ENCODE data around the gene DNAAF5.

Gene DNAAF5

GRCh38 chr7:756928-757560 lies 30.5 kb downstream of the DNAAF5 start:
- peaks cover 94% of the 10 kb centered on the region for H3K36me3 Mint-ChIP-seq (ENCODE audit: low read depth)
- no peaks in the 10 kb centered on the region for H3K9me3 Mint-ChIP-seq
- no peak overlapping the region for H3K4me3 Mint-ChIP-seq
- H3K27me3 Mint-ChIP-seq: no peaks in the 10 kb centered on the region
- no peak for DNase-seq
- H3K4me1 Mint-ChIP-seq (ENCODE audit: low read depth): no peaks in the 10 kb centered on the region
- H3K27ac Mint-ChIP-seq: no peak overlapping the region

- Mint-ChIP-seq H3K9me3 (no peaks in the 10 kb centered on the region), H3K4me3 (no peak overlapping the region), H3K27ac (no peak overlapping the region), H3K36me3 (ENCODE audit: low read depth) (peaks cover 88% of the 10 kb centered on the region), H3K27me3 (no peaks in the 10 kb centered on the region), H3K4me1 (ENCODE audit: low read depth) (no peaks in the 10 kb centered on the region)
- no peak for DNase-seq
These were observed 31.3 kb downstream of the DNAAF5 start for GRCh38 chr7:757741-758163.

- Mint-ChIP-seq H3K9me3 (no peaks in the 10 kb centered on the region), H3K27ac (no peak overlapping the region), H3K4me1 (ENCODE audit: low read depth) (no peaks in the 10 kb centered on the region), H3K36me3 (ENCODE audit: low read depth) (peaks cover 88% of the 10 kb centered on the region), H3K27me3 (no peaks in the 10 kb centered on the region), H3K4me3 (no peak overlapping the region)
- DNase-seq: no peak
These were observed 33.1 kb downstream of the DNAAF5 start for GRCh38 chr7:759569-759968.

- Mint-ChIP-seq H3K36me3 (ENCODE audit: low read depth) (peaks cover 88% of the 10 kb centered on the region), H3K4me3 (no peak overlapping the region), H3K27ac (no peak overlapping the region), H3K9me3 (no peaks in the 10 kb centered on the region), H3K4me1 (ENCODE audit: low read depth) (no peaks in the 10 kb centered on the region), H3K27me3 (no peaks in the 10 kb centered on the region)
- no peak for DNase-seq
These were observed 33.5 kb downstream of the DNAAF5 start for GRCh38 chr7:760006-760405.

- no peak for DNase-seq
- H3K4me3 Mint-ChIP-seq: no peak overlapping the region
- no peaks in the 10 kb centered on the region for H3K27me3 Mint-ChIP-seq
- H3K4me1 Mint-ChIP-seq (ENCODE audit: low read depth): no peaks in the 10 kb centered on the region
- no peaks in the 10 kb centered on the region for H3K9me3 Mint-ChIP-seq
- H3K27ac Mint-ChIP-seq: no peak overlapping the region
- H3K36me3 Mint-ChIP-seq (ENCODE audit: low read depth): peaks cover 90% of the 10 kb centered on the region
These were observed 34.6 kb downstream of the DNAAF5 start for GRCh38 chr7:761101-761500.

- no peaks in the 10 kb centered on the region for H3K4me1 Mint-ChIP-seq (ENCODE audit: low read depth)
- H3K27me3 Mint-ChIP-seq: no peaks in the 10 kb centered on the region
- no peak overlapping the region for H3K27ac Mint-ChIP-seq
- no peak overlapping the region for H3K4me3 Mint-ChIP-seq
- H3K9me3 Mint-ChIP-seq: no peaks in the 10 kb centered on the region
- no peak for DNase-seq
- H3K36me3 Mint-ChIP-seq (ENCODE audit: low read depth): peaks cover 90% of the 10 kb centered on the region
These were observed 35.1 kb downstream of the DNAAF5 start for GRCh38 chr7:761631-762030.

- Mint-ChIP-seq H3K4me3 (no peak overlapping the region), H3K9me3 (no peaks in the 10 kb centered on the region), H3K27me3 (no peaks in the 10 kb centered on the region), H3K27ac (no peak overlapping the region), H3K36me3 (ENCODE audit: low read depth) (peaks cover 87% of the 10 kb centered on the region), H3K4me1 (ENCODE audit: low read depth) (no peaks in the 10 kb centered on the region)
- no peak for DNase-seq
These were observed 36.4 kb downstream of the DNAAF5 start for GRCh38 chr7:762885-763284.

GRCh38 chr7:763762-764161 lies 37.3 kb downstream of the DNAAF5 start:
- DNase-seq: no peak
- H3K27me3 Mint-ChIP-seq: no peaks in the 10 kb centered on the region
- H3K9me3 Mint-ChIP-seq: no peaks in the 10 kb centered on the region
- H3K36me3 Mint-ChIP-seq (ENCODE audit: low read depth): peaks cover 88% of the 10 kb centered on the region
- H3K27ac Mint-ChIP-seq: no peak overlapping the region
- H3K4me1 Mint-ChIP-seq (ENCODE audit: low read depth): no peaks in the 10 kb centered on the region
- H3K4me3 Mint-ChIP-seq: no peak overlapping the region

GRCh38 chr7:765383-765782 lies 38.9 kb downstream of the DNAAF5 start:
- Mint-ChIP-seq H3K36me3 (ENCODE audit: low read depth) (peaks cover 86% of the 10 kb centered on the region), H3K4me1 (ENCODE audit: low read depth) (no peaks in the 10 kb centered on the region), H3K27ac (no peak overlapping the region), H3K4me3 (no peak overlapping the region), H3K27me3 (no peaks in the 10 kb centered on the region), H3K9me3 (no peaks in the 10 kb centered on the region)
- DNase-seq: no peak

- H3K4me3 Mint-ChIP-seq: no peak overlapping the region
- no peak for DNase-seq
- no peak overlapping the region for H3K27ac Mint-ChIP-seq
- H3K27me3 Mint-ChIP-seq: no peaks in the 10 kb centered on the region
- no peaks in the 10 kb centered on the region for H3K9me3 Mint-ChIP-seq
- H3K4me1 Mint-ChIP-seq (ENCODE audit: low read depth): no peaks in the 10 kb centered on the region
- peaks cover 92% of the 10 kb centered on the region for H3K36me3 Mint-ChIP-seq (ENCODE audit: low read depth)
These were observed 41.1 kb downstream of the DNAAF5 start for GRCh38 chr7:767580-767940.

GRCh38 chr7:767941-768731 lies 41.6 kb downstream of the DNAAF5 start:
- Mint-ChIP-seq H3K27me3 (no peaks in the 10 kb centered on the region), H3K9me3 (no peaks in the 10 kb centered on the region), H3K27ac (peak overlapping the region; percentile 40), H3K4me1 (ENCODE audit: low read depth) (no peaks in the 10 kb centered on the region), H3K36me3 (ENCODE audit: low read depth) (peaks cover 92% of the 10 kb centered on the region), H3K4me3 (no peak overlapping the region)
- DNase-seq: no peak

- DNase-seq: no peak
- Mint-ChIP-seq H3K36me3 (ENCODE audit: low read depth) (peaks cover 91% of the 10 kb centered on the region), H3K9me3 (no peaks in the 10 kb centered on the region), H3K27ac (no peak overlapping the region), H3K4me3 (no peak overlapping the region), H3K27me3 (no peaks in the 10 kb centered on the region), H3K4me1 (ENCODE audit: low read depth) (no peaks in the 10 kb centered on the region)
These were observed 42.5 kb downstream of the DNAAF5 start for GRCh38 chr7:768881-769504.

GRCh38 chr7:770336-770735 lies 43.8 kb downstream of the DNAAF5 start:
- H3K36me3 Mint-ChIP-seq (ENCODE audit: low read depth): peaks cover 87% of the 10 kb centered on the region
- no peak overlapping the region for H3K4me3 Mint-ChIP-seq
- no peaks in the 10 kb centered on the region for H3K4me1 Mint-ChIP-seq (ENCODE audit: low read depth)
- H3K9me3 Mint-ChIP-seq: no peaks in the 10 kb centered on the region
- H3K27ac Mint-ChIP-seq: no peak overlapping the region
- no peaks in the 10 kb centered on the region for H3K27me3 Mint-ChIP-seq
- DNase-seq: no peak

GRCh38 chr7:770741-771166 lies 44.3 kb downstream of the DNAAF5 start:
- Mint-ChIP-seq H3K27me3 (no peaks in the 10 kb centered on the region), H3K4me3 (no peak overlapping the region)

More at GRCh38 chr7:770741-771166, 44.3 kb downstream of the DNAAF5 start:
- no peaks in the 10 kb centered on the region for H3K4me1 Mint-ChIP-seq (ENCODE audit: low read depth)
- peaks cover 87% of the 10 kb centered on the region for H3K36me3 Mint-ChIP-seq (ENCODE audit: low read depth)
- no peaks in the 10 kb centered on the region for H3K9me3 Mint-ChIP-seq
- DNase-seq: no peak
- no peak overlapping the region for H3K27ac Mint-ChIP-seq

Measured in activated T-cell treated with anti-CD3 and anti-CD28 coated beads, Interleukin-2, amount 50 U/mL, for 24 hours (primary cell).